ENCODE data around the gene SRSF6. TPM values are rescaled to one million over a fixed set of nuclear protein-coding genes. Genes with fewer than 3 reads are reported as not detected.
"Not testable (repeated sequence)": the region's sequence is repeated elsewhere in the genome, so short reads cannot be mapped to it uniquely, and the experiment has no call there.

The SRSF6 gene
- polyA plus RNA-seq (ENCODE audit: insufficient read length) = 168 TPM

GRCh38 chr20:43457640-43458421 is at the start of gene SRSF6:
Gene SRSF6, plus strand, starts transcription at chr20:43457896. Its CDS starts 138 bp downstream, at chr20:43458034.
- peak; percentile 81 for DNase-seq (ENCODE audit: low read depth)

GRCh38 chr20:43408848-43409576 is 48.7 kb upstream of the SRSF6 start:
- DNase-seq (ENCODE audit: low read depth) = no peak

DNA sequence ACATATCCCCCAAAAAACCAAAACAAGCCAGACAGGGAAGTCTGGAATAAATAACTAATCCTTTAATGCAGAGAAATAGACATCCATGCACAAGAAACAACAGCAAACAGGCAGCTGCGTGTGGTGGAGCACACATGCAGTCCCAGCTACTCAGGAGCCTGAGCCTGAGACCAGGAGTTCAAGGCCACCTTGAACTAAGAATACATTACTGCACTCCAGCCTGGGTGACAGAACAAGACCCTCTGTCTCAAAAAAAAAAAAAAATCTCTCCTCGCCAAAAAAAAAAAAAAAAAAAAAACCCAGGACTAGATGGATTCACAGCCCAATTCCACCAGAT is 48.2 kb upstream of the SRSF6 start:
- no peak for DNase-seq (ENCODE audit: low read depth)

- no peak for DNase-seq (ENCODE audit: low read depth)
Observed at GRCh38 chr20:43415661-43416430, 41.9 kb upstream of the SRSF6 start.

DNA sequence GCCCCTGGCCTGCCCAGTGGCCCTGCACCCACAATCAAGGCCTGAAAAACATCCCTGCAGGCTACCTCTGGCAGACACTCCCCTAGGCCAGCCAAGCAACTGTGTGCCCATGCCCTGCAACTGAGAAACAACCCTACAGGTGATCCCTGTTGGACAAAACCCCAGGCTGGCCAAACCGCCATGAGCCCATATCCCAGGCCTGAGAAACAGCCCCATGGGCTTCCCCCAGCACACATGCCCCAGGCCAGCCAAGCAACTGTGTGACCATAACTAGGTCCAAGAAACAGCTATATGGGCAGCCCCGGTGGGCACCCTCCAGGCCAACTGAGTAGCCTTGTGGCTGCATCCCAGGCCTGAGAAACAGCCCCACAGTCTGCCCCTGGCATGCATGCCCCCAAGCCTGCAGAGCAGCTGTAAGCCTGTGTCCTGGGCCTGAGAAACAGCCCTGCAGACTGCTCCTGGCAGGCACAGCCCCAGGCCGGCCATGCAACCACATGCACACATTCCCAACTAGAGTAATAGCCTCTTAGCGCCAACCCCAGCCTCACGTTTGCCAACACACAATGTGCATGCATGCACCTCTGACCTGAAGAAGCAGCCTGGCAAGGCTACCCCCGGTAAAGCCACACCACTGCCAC is 41.0 kb upstream of the SRSF6 start:
- DNase-seq (ENCODE audit: low read depth) = no peak

DNA sequence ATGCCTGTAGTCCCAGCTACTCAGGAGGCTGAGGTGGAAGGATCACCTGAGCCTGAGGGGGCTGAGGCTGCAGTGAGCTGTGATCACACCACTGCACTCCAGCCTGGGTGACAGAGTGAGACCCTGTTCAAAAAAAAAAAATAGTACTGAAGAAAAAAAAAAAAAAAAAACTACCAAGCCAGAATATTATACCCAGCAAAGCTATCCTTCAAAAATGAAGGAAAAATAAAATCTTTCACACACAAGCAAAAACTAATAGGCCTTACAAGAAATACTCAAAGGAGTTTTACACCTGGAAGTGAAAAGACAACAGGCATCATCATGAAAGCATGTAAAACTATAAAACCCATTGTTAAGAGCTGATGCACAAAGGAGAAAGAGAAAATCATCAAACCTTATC is 37.5 kb upstream of the SRSF6 start:
- no peak for DNase-seq (ENCODE audit: low read depth)

DNA sequence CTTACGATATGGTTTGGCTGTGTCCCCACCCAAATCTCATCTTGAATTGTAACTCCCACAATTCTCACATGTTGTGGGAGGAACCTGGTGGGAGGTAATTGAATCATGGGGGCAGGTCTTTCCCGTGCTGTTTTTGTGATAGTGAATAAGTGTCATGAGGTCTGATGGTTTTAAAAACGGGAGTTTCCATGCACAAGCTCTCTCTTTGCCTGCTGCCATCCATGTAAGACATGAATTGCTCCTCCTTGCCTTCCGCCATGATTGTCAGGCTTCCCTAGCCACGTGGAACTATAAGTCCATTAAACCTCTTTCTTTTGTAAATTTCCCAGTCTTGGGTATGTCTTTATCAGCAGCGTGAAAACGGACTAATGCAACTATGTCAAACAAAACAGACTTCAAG is 36.8 kb upstream of the SRSF6 start:
- not testable (repeated sequence) for DNase-seq (ENCODE audit: low read depth)

GRCh38 chr20:43426172-43426571 is 31.5 kb upstream of the SRSF6 start:
- no peak for DNase-seq (ENCODE audit: low read depth)

DNA sequence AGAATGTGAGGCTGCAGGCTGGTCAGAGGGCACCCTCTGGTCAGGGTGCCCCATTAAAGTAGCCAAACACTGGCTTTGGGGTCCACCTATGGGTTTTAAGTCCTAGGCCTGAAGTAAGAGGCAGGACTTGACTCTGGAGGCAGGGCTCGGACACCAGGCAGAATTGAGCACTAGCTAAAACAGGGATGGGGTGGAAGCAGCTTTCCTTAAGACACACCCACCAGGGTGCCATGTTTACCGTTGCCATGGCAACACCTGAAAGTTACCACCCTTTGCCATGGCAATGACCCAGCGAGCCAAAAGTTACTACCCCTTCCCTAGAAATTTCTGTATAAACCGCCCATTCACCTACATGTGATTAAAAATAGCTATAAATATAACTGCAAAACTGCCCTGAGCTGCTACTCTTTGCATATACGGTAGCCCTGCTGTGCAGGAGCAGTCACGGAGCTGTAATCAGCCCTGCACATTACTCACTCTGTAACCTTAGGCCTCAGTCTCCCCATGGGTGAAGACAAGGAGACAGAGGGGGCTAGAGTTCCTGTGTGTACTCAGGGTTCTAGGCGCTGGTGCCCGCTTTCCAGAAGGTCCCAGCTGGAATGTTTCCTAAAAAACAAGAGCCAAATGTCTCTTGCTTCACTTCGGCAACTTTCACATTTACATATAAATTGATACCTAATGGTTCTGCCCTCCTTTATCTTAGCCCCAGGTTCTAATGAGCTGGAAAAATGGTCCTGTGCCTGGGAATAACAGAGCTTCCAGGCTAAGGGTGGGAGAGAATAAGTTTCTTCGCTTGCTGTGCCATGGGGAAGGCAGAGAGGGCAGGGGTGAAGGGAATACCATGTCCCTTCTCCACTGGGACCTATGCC is 27.2 kb upstream of the SRSF6 start:
- no peak for DNase-seq (ENCODE audit: low read depth)

- no peak for DNase-seq (ENCODE audit: low read depth)
Observed at GRCh38 chr20:43431134-43431519, 26.6 kb upstream of the SRSF6 start.

- DNase-seq (ENCODE audit: low read depth) = no peak
Observed at GRCh38 chr20:43432498-43432897, 25.2 kb upstream of the SRSF6 start.

GRCh38 chr20:43433250-43433854 is 24.3 kb upstream of the SRSF6 start:
- no peak for DNase-seq (ENCODE audit: low read depth)

DNA sequence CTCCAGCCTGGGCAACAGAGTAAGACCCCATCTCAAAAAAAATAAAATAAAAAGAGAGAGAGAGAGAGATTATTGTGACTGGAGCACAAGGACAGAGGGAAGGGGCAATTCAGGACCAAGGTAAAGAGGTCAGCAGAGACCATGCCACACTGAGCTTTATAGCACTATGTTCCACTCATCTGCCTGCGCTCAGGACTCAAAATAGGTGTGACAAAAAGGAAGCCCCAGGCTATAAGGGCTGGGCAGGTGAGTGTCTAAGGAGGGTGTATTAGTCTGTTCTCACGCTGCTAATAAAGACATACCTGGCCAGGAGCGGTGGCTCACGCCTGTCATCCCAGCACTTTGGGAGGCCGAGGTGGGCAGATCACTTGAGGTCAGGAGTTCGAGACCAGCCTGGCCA is 23.1 kb upstream of the SRSF6 start:
- no peak for DNase-seq (ENCODE audit: low read depth)

DNA sequence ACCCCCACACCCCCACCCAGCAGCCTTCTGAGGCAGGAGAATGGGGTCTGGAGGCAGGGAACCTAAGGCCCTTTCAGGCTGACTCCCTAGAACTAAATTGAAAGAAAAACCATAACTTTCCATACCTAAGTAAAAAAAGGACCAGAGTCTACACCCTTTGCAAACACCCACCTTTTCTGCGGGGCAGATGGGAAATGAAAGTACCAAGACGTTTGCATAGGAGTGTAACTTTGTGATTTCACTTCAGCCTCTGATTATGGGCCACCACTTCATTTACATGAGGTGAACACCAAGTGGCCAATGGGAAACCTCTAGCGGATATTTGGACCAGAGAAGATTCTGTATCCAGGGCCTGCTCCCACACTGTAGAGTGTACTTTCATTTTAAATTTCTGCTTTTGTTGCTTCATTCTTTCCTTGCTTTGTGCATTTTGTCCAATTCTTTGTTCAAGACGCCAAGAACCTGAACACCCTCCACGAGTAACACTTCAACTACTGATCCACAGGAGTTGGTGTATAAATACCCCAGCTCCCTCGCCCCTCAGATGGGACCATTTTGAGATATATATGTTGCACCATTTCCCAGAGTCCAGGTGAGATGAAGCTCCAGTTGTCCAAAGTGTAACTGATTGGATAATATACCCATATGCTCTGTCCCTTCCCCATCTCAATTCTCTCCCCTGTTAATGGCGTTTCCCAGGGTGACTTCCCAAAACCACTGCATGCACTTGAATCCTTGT is 18.9 kb upstream of the SRSF6 start:
- no peak for DNase-seq (ENCODE audit: low read depth)

DNA sequence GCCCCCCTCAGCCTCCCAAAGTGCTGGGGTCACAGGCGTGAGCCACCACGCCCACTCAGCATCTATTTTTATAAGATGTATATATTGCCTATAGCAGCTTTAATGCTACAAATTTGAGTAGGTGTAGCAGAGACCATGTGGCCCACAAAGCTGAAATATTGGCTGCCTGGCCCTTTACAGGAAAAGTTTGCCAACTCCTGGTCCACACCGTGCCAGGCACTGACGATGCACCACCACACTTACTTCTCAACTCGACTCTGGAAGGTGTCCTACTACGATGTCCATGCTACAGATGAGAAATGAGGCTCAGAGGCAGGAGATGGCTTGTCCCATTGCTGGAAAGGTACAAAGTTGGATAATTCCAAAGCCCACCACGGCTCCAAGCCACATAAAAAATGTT is 17.2 kb upstream of the SRSF6 start:
- no peak for DNase-seq (ENCODE audit: low read depth)

DNA sequence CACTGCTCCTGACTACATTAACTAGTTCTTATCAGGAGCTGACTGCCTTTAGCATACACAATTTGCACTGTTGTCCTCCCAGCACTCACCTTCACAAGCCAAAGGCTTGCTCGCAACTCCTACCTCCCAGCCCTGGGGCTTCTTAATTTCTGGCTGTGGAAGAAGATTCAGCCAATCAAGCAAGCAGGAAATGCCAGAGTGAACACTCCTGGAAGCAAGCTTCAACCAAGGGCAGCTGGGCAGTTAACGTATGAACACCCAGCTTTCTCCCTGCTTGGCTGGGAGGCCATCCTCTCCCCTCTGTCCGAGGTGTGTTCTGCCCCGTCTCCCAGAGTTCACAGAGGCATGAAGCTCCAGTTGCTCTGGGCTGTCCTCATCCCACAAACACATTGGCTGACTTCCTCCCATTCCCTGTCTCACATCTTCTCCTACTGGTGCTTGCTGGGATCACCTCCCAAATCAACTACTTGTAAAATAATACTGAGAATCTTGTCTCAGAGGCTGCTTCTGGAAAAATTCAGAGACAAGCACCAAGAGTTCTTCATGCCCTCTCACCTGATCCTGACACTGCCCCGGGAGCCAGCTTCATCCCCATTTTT is 15.3 kb upstream of the SRSF6 start:
- no peak for DNase-seq (ENCODE audit: low read depth)

DNA sequence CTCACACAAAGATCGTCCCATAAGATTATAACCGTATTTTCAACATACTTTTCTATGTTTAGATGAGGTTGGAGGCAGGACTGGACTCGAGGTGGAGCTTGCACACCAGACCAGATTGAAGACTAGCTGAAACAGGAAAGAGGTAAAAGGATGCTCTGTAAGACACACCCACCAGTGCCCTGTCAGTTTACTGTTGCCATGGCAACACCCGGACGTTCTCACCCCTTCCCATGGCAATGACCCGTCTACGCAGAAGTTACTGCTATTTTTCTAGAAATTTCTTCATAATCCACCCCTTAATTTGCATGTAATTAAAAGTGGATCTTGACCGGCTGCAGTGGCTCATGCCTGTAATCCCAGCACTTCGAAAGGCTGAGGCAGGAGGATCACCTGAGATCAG is 13.6 kb upstream of the SRSF6 start:
- DNase-seq (ENCODE audit: low read depth) = no peak

DNA sequence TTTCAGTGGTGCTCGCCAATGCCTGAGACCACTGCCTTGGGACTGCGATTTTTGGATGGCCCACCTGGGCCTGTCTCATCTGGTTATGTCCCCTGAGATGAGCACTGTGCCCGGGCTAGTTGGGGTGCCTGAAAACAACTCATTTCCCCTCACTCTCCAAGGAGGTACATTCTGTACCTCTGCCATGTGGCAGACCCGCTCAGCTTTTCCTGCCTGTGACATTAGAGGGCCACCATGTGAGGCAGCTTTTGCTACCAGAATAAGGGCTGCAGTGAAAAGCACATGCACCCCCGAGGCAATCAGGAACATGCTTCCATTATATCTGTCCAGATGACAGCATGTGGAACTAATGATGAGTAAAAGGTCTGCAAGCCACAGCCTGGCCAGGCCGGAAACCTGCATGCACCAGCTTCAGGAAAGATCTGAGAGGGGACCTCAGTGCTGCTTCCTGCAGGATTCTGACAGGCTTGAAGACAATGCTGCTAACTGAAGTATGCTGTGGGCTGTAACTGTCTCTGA is 11.3 kb upstream of the SRSF6 start:
- DNase-seq (ENCODE audit: low read depth) = no peak

- not testable (repeated sequence) for DNase-seq (ENCODE audit: low read depth)
Observed at GRCh38 chr20:43448431-43448747, 9.3 kb upstream of the SRSF6 start.

Measured in forelimb muscle (tissue), 1 donor.